ENCODE measurements around the gene PCCA. TPM values are rescaled to one million over a fixed set of nuclear protein-coding genes. Genes with fewer than 3 reads are reported as not detected.

The PCCA gene
- total RNA-seq, 3 donors from 2014 or later, result 46.6 to 69.8 (median 64.7) TPM

- H3K27ac ChIP-seq, result no peak overlapping the region
- H3K4me1 ChIP-seq, result peaks cover 0 to 4% of the 10 kb centered on the region in 2 donors
- TF ChIP-seq POLR2A (IDR thresholded peaks at IDR 0.05) (no peak), CTCF (IDR thresholded peaks at IDR 0.05) (no peak), POLR2AphosphoS5 (IDR thresholded peaks at IDR 0.05) (no peak)
- H3K4me3 ChIP-seq, result peak overlapping the region in 2 of 3 donors; percentile 9 to 12
- H3K9me3 ChIP-seq, result no peaks in the 10 kb centered on the region
- H3K27me3 ChIP-seq, result no peaks in the 10 kb centered on the region
- intact Hi-C loops (cut with DNase I; ENCODE audit: low total_unique reads), result no loop called here
- no peaks in the 10 kb centered on the region for H3K36me3 ChIP-seq
- DNase-seq (ENCODE audit: low spot score in 2 of 2), result no peak
Measured at GRCh38 chr13:100543872-100544602, 455.1 kb downstream of the PCCA start.

DNA sequence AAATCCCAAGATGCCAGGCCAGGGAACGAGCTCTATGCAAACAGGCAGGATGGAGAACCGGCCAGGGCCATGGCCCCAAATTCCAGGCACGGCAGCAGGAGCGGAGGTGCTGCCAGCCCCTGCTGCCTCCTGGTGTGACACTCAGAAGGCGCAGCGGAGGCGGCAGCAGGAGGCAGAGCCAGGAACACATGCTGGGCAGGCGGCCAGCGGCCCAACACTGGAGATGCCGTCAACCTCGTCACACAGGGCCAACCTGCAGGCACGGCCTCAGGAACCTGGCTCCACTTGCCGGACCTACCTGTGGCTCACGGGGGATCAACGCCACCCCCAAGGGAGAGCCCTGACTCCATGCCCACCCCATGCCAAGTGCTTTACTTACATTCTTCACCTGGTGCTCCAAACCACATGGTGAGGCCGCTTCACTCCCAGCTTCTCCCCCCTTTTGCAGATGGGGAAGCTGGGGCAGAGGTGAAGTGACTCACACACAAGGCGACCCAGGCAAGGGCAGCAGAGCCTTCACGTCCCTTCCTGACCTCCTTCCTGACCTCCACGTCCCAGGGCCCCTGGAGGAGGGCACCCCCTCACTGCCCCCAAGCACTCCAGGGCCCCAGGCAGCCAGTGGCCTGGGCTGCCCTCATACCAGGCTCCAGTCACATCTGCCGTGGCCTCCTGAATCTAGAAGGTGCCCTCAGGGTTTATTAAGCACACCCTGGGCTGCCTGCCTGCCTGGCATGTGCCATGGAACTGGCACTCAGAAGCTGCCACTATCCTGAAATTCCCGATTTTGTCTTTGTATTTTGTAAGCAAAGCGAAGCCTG lies 456.2 kb downstream of the PCCA start:
- peak overlapping the region in 1 of 2 donors; percentile 10 for H3K27ac ChIP-seq
- peaks cover 0 to 4% of the 10 kb centered on the region in 2 donors for H3K4me1 ChIP-seq
- no peaks in the 10 kb centered on the region for H3K36me3 ChIP-seq
- H3K27me3 ChIP-seq, result no peaks in the 10 kb centered on the region
- no peaks in the 10 kb centered on the region for H3K9me3 ChIP-seq
- intact Hi-C loops (cut with DNase I; ENCODE audit: low total_unique reads), result no loop called here
- peak; percentile 80 to 81 for DNase-seq (ENCODE audit: low spot score in 2 of 2)
- peak overlapping the region in 1 of 3 donors; percentile 9 for H3K4me3 ChIP-seq
- TF ChIP-seq POLR2A (IDR thresholded peaks at IDR 0.05), result no peak
- TF ChIP-seq POLR2AphosphoS5 (IDR thresholded peaks at IDR 0.05), result no peak
- TF ChIP-seq CTCF (IDR thresholded peaks at IDR 0.05), result no peak

GRCh38 chr13:100545684-100546061 lies 456.8 kb downstream of the PCCA start:
- intact Hi-C loops (cut with DNase I; ENCODE audit: low total_unique reads), result no loop called here
- Histone ChIP-seq H3K4me1 (peaks cover 0 to 4% of the 10 kb centered on the region in 2 donors), H3K27ac (peak overlapping the region in 1 of 2 donors; percentile 10), H3K36me3 (no peaks in the 10 kb centered on the region), H3K4me3 (no peak overlapping the region), H3K27me3 (no peaks in the 10 kb centered on the region), H3K9me3 (no peaks in the 10 kb centered on the region)
- TF ChIP-seq POLR2AphosphoS5 (IDR thresholded peaks at IDR 0.05), result no peak
- no peak for TF ChIP-seq POLR2A (IDR thresholded peaks at IDR 0.05)
- TF ChIP-seq CTCF (IDR thresholded peaks at IDR 0.05), result no peak
- no peak for DNase-seq (ENCODE audit: low spot score in 2 of 2)

GRCh38 chr13:100546713-100547405 lies 458.0 kb downstream of the PCCA start:
- Histone ChIP-seq H3K4me1 (peaks cover 0 to 4% of the 10 kb centered on the region in 2 donors), H3K27me3 (no peaks in the 10 kb centered on the region), H3K4me3 (no peak overlapping the region), H3K9me3 (no peaks in the 10 kb centered on the region), H3K27ac (peak overlapping the region in 1 of 2 donors; percentile 53), H3K36me3 (no peaks in the 10 kb centered on the region)
- TF ChIP-seq CTCF (IDR thresholded peaks at IDR 0.05), result no peak
- no peak for TF ChIP-seq POLR2AphosphoS5 (IDR thresholded peaks at IDR 0.05)
- TF ChIP-seq POLR2A (IDR thresholded peaks at IDR 0.05), result no peak
- DNase-seq (ENCODE audit: low spot score in 2 of 2), result no peak
- intact Hi-C loops (cut with DNase I; ENCODE audit: low total_unique reads), result no loop called here

All from breast epithelium (tissue), 4 donors.